Measurements from ENCODE around the gene LRIG1. TPM values are rescaled to one million over a fixed set of nuclear protein-coding genes. Genes with fewer than 3 reads are reported as not detected.

The LRIG1 gene
- total and polyA plus RNA-seq, 7 donors, result 9.8 to 119 (median 41.1) TPM

DNA sequence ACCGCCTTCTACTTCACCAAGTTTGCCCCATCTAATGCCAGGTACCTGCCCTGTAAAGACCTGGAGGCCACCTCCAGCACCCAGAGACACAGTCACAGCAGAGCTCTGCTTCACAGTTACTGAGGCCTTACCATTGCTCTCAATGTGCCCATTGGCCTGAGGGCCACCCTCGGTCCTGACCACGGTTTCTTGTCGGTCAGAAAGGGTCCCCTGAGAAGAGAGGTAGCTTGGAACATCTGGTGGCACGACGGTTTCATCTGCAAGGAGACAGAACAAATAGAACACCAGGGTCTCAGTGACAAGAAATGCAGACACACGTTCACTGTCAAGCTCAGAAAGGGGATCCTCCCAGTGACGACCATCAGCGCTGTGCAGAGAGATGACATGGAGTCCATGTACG, 118.7 kb downstream of the LRIG1 start:
- intact Hi-C loops (cut with DNase I), result no loop called here
- no peak for ATAC-seq
- H3K27ac ChIP-seq, result peak overlapping the region; percentile 13
- 73 to 84% (median 73%) methylated on average over 10 of the region's 10 CpGs for WGBS, 3 donors
- no peak for DNase-seq
- no peaks in the 10 kb centered on the region for H3K9me3 ChIP-seq
- no peak overlapping the region for H3K4me3 ChIP-seq
- H3K27me3 ChIP-seq (ENCODE audit: insufficient read depth in 3 of 3, low read length in 2 of 3), result no peaks in the 10 kb centered on the region
- H3K36me3 ChIP-seq (ENCODE audit: insufficient read depth in 1 of 2, low read depth in 1 of 2), result peaks cover 11 to 98% of the 10 kb centered on the region in 2 donors
- H3K4me1 ChIP-seq, result peaks cover 8% of the 10 kb centered on the region
- TF ChIP-seq, protein P1, sequence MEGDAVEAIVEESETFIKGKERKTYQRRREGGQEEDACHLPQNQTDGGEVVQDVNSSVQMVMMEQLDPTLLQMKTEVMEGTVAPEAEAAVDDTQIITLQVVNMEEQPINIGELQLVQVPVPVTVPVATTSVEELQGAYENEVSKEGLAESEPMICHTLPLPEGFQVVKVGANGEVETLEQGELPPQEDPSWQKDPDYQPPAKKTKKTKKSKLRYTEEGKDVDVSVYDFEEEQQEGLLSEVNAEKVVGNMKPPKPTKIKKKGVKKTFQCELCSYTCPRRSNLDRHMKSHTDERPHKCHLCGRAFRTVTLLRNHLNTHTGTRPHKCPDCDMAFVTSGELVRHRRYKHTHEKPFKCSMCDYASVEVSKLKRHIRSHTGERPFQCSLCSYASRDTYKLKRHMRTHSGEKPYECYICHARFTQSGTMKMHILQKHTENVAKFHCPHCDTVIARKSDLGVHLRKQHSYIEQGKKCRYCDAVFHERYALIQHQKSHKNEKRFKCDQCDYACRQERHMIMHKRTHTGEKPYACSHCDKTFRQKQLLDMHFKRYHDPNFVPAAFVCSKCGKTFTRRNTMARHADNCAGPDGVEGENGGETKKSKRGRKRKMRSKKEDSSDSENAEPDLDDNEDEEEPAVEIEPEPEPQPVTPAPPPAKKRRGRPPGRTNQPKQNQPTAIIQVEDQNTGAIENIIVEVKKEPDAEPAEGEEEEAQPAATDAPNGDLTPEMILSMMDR (IDR thresholded peaks at IDR 0.05), result no peak

- no peaks in the 10 kb centered on the region for H3K9me3 ChIP-seq
- H3K4me3 ChIP-seq, result no peak overlapping the region
- intact Hi-C loops (cut with DNase I), result no loop called here
- peak overlapping the region; percentile 31 for H3K27ac ChIP-seq
- H3K36me3 ChIP-seq (ENCODE audit: insufficient read depth in 1 of 2, low read depth in 1 of 2), result peaks cover 11 to 96% of the 10 kb centered on the region in 2 donors
- no peaks in the 10 kb centered on the region for H3K27me3 ChIP-seq (ENCODE audit: insufficient read depth in 3 of 3, low read length in 2 of 3)
- DNase-seq, result peak in 1 of 2 donors; percentile 66
- H3K4me1 ChIP-seq, result peaks cover 13% of the 10 kb centered on the region
- WGBS, 3 donors, result 34 to 44% (median 38%) methylated on average over 7 of the region's 7 CpGs
- TF ChIP-seq, protein P1 (IDR thresholded peaks at IDR 0.05), result no peak
- ATAC-seq, result peak; percentile 64 to 88 (median 78)
Observed at GRCh38 chr3:66381626-66382025, 119.2 kb downstream of the LRIG1 start.

DNA sequence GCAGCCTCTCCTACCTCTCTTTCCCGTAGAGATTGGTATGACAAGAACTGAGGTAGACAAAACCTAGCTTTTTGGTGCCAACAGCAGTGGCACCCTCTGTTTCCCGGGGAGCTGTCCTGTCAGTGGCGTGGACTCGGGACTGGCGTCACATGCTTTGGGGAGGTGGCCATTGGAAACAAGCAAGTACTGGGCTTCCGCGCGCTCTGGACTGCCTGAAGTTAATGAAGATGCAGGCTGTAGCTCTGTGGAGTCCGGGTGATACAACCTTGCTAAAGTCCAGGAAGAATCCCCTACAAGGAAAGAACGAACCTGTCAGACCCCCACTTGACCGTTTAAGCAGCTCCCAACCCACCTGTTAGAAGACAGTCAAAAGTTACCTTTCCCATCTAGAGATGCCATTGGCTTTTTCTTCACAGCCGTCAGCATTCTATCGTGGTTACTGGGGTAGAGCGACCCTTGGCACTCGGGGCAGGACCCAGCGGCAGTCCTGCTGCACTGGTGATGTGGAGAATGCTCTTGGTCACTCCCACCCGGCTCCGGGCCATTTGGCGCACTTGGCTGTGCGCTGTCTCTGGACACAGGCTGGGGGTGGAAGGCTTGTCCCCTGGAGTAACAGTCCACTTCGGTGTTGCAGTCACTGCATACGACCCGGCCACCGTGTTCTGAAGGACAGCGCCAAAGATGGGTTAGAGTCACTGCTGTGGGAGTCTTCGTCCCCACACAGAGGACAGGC, 120.5 kb downstream of the LRIG1 start:
- ATAC-seq (no peak), DNase-seq (no peak)
- H3K4me1 ChIP-seq, result peaks cover 15% of the 10 kb centered on the region
- no peak overlapping the region for H3K27ac ChIP-seq
- no peaks in the 10 kb centered on the region for H3K27me3 ChIP-seq (ENCODE audit: insufficient read depth in 3 of 3, low read length in 2 of 3)
- no peaks in the 10 kb centered on the region for H3K9me3 ChIP-seq
- intact Hi-C loops (cut with DNase I), result no loop called here
- WGBS, 3 donors, result 79 to 89% (median 81%) methylated on average over 26 of the region's 26 CpGs
- no peak overlapping the region for H3K4me3 ChIP-seq
- TF ChIP-seq, protein P1 (IDR thresholded peaks at IDR 0.05), result no peak
- H3K36me3 ChIP-seq (ENCODE audit: insufficient read depth in 1 of 2, low read depth in 1 of 2), result peaks cover 8 to 91% of the 10 kb centered on the region in 2 donors

DNA sequence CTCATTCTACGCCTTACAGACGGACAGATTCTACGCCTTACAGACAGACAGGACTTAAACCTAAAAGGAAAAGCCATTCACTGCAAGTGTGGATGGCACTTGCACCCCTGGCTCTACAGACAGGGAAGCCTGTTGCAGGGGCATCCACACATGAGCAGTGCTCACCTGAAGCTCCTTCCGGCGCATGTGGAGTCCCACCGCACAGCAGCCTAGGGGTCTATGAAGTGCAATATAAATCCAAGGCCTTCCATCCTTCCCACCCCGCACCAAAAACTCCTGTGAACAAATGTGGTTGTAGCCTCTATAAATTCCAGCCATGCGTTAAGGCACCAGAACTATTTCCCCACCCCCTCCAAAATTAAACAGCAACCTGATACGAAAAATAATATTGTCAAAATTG, 121.3 kb downstream of the LRIG1 start:
- Histone ChIP-seq H3K9me3 (no peaks in the 10 kb centered on the region), H3K27me3 (ENCODE audit: insufficient read depth in 3 of 3, low read length in 2 of 3) (no peaks in the 10 kb centered on the region), H3K36me3 (ENCODE audit: insufficient read depth in 1 of 2, low read depth in 1 of 2) (peaks cover 8 to 85% of the 10 kb centered on the region in 2 donors), H3K4me1 (peaks cover 15% of the 10 kb centered on the region), H3K27ac (no peak overlapping the region), H3K4me3 (no peak overlapping the region)
- 94 to 96% (median 95%) methylated on average over 9 of the region's 9 CpGs for WGBS, 3 donors
- ATAC-seq (no peak), DNase-seq (no peak)
- intact Hi-C loops (cut with DNase I), result no loop called here
- TF ChIP-seq, protein P1 (IDR thresholded peaks at IDR 0.05), result no peak

All from psoas muscle (tissue), 8 donors.